Head of caudate nucleus (tissue), 42 donors: ENCODE results near the gene ST6GALNAC4.

ENCODE experiments used
- DNase-seq, 42 donors: peaks; one replicate each; pipeline versions ENCODE4 v3.0.0 to v3.0.0-alpha.2; 2020 to 2021; ENCODE audit warnings: mixed read lengths in 7 of 42
- intact Hi-C: fragments of 100-400 bp; cut with DNase I; formaldehyde crosslinking; loops from one replicate; pipeline ENCODE4 v1.15.0; 2022

Gene ST6GALNAC4

DNA sequence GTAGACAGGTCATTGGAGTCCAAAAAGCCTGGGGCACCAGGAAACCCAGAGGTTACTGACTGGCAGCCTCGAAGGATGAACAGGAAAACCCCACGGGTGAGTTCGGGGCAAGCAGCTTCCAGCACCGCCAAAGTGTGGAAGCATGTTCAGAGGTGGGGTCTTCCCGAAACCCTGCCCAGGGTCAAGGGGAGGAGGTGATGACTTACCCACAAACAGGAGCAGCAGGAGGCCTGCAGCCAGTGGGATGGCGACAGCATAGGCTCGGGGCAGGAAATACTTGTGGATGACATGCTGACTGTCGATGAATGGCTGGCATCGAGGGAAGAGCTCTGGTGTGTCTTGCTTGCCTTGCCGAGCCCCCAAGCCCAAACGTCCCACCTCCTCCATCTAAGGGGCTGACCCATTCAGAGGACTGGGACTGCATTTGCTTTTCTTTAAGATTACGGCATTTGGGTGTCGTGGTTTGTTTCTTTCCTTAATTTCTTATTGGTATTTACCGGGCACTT lies 19.6 kb upstream of the ST6GALNAC4 start:
- intact Hi-C loops: no loop called here

DNA sequence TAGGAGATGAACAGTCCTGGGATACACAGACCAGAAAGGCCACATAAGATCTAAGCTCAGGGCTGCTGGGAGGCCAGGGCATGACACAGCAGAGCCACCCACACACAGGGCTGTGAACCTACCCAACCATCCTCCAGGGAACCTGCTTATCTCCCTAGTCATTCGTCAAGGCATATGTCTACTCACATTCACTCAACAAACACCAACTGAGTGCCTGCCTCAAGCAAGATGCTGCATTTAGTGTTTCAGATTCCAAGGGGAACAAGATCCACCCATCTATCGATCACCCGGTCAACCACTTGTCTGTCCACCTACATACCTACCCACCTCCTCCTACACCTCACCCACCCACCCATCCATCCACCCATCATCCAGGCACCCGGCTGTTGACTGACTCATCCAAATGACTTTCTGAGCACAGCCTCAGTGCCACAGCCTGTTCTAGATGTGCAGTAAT lies 19.0 kb upstream of the ST6GALNAC4 start:
- intact Hi-C loops: no loop called here
- DNase-seq: peak in 23 of 42 donors; percentile 32 to 79 (median 62)

More for the DNA sequence above, 19.6 kb upstream of the ST6GALNAC4 start:
- no peak for DNase-seq

DNA sequence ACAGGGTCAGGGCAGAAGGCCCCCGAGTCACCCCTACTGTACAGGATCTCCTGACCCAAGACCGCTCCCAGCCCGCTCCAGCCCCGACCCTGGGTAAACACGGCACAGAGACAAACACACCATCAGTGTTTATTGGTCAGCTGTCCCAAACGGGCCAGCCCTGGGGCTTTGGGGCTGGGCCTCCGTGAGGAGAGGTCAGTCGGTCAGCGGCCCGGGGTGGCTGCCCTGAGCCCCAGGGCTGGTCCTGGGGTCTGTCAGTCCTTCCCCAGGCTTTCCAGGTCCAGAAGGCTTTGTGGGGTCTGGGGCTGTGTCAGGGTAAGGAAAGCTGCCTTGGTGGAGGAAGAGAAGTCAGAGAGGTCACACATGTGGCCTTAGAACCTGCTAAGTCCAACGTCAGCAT lies 18.1 kb upstream of the ST6GALNAC4 start:
- intact Hi-C loops: no loop called here
- DNase-seq: no peak

DNA sequence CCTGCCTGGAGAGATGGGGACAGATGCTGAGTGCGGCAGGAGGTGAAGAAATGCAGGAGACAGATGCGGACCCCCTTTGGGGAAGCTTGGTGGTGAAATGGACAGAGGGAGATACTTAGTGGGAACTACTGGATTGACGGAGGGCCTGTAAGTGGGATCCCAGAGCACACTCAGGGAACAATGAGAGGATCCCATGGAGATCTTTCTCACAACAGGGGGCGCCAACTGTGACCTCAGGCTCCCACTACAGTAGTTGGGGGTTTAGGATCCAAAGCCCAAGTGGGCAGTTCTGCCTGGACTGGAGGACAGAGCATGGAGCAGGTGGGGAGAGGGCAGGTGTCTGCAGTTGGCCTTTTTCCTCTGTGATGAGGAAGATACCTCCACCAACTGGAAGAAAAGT lies 17.4 kb upstream of the ST6GALNAC4 start:
- DNase-seq: no peak
- intact Hi-C loops: no loop called here

DNA sequence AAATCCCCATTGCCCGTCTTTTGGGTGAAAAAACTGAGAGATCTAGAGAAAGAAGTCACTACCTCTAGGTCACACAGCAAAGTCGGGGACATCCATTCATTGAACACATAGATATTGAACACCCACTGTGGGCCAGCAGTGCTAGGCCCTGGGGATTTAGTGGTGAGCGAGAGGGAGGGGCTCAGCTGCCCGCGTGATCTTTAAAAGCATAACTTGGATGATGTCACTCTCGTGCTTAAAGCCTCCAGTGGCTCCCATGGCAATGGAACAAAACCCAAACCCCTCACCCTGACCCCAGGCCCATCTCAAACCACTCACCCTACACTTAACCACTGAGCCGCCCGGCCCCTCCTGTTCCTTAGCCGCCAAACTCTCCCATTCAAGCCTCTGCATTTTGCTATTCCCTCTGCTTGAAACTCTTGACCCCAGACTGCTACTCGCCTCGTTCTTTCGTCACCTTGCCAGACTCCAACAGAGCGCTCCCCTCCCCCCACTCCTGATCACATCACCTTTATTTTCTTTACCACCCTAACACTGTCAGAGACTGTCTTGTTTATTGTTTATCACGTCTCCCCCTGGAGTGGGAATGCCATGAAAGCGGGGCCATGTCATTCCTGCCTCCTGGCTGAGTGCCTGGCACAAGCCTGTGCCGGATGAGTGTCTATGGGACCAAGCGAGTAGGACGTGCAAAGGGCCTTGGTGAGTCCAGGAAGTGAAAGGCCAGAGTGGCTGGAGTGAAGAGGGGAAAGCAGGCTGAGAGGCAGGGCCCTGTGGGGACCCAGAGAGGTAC lies 14.4 kb upstream of the ST6GALNAC4 start:
- peak in 2 of 42 donors; percentile 16 to 46 for DNase-seq

DNA sequence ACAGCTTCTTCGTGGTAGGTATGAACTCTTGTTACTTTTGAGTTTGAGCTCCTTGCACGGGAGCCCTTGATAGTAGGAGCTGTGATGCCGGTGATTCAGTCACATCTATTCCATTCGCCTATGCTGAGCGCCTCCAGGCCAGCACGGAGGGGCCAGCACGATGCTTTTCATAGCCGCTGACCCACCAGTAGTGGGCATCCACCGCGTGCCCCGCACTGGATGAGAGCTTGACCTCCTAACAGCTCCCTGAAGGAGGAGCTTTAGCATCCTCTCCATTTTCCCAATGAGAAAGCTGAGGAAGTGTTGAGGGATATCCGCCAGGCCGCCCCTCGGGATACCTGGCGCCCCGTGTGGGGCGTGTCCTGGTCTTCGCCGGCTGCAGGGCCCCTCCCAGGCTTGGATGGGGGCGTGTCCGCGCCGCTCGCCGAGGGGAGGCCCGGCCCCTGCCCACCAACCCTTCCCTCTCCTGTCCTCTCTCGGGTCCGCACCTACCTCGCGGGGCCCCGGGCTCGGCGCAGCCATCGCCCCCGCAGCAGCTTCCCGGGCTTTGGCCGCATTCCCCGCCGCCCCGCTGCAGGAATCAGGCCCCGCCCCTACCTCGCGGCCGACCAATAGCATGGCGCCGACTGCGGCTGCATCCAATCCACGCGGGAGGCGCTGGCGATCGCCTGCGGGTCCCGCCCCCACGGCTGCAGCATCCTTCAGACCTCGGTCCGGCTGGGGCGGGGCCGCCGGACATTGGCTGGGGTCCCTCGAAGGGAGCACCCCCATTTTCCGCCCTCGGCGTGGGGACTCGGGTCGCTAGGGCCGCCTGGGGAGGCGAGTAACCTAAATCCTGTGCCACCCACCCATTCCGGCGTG lies 13.6 kb upstream of the ST6GALNAC4 start, which contains the start of gene PIP5KL1:
Gene PIP5KL1 (minus strand): TSS at position 547 of the 861 bp plus-strand sequence. CDS start 25 bp downstream, at position 522.
- intact Hi-C loops: no loop called here
- peak; percentile 74 to 95 (median 90) for DNase-seq

More for the DNA sequence above, 14.4 kb upstream of the ST6GALNAC4 start:
- intact Hi-C loops: no loop called here

DNA sequence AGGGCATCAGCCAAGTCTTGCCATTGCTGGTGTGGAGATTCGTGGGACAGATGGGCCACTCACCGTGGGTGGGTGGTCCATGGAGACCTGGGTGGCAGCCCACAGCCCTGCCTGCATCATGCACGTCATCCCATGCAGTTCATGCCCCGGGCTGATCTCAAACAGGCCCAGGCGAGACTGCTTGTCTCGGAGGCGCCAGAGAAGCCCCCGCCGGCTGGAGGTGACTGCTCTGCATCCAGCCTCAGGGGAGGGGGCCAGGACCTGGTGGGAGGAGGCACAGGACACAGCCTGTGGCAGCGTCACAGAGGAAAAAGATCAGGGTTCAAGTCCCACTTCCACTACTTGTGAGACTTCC lies 12.8 kb upstream of the ST6GALNAC4 start:
- intact Hi-C loops: loop anchor here (10.0 kb wide), 1 partner anchor 425 kb away; no protein-coding TSS in a partner anchor
- no peak for DNase-seq

DNA sequence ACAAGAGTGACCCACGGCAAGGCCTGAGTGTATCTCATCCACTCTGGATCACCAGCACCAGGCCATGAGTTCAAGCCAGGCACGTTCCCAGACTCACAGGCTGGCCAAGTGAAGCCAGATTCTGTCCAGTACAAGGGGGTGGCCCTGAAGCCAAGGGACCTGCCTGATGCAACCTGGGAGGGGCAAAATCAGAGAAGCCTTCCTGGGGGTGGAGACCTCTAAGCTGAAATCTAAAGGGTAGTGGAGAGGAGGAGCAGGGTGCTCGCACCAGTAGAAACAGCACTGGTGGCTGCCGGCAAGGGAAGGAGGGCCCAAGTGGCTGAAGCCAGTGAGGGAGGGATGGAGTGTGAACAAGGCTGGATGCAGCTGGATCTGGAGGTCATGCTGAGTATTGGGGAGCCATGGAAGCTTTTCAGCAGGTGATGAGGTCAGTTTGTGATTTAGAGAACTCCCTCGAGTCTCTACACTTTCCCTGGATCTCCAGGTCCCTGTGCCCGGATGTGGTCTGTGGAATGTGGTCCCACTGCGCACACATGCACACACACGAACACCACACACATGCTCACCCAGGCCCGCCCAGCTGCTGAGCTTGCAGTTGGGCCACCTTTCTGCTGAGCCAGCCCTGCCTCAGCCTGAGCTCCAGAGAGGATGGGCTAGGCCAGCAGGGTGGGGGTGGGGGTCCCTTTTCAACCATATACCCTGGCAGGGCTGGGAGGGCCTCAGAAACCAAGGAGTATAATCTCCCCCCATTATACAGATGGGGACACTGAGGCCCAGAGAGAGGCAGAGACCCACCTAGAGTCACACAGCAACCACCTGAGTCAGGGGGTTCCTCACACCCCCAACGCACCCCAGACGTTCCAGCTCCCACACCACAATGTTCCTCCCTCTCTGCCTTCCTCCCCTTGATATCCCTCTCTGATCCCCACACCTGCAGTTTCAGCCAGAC lies 12.1 kb upstream of the ST6GALNAC4 start:
- intact Hi-C loops: loop anchor here (10.0 kb wide), 1 partner anchor 424 kb away; no protein-coding TSS in a partner anchor
- DNase-seq: no peak

DNA sequence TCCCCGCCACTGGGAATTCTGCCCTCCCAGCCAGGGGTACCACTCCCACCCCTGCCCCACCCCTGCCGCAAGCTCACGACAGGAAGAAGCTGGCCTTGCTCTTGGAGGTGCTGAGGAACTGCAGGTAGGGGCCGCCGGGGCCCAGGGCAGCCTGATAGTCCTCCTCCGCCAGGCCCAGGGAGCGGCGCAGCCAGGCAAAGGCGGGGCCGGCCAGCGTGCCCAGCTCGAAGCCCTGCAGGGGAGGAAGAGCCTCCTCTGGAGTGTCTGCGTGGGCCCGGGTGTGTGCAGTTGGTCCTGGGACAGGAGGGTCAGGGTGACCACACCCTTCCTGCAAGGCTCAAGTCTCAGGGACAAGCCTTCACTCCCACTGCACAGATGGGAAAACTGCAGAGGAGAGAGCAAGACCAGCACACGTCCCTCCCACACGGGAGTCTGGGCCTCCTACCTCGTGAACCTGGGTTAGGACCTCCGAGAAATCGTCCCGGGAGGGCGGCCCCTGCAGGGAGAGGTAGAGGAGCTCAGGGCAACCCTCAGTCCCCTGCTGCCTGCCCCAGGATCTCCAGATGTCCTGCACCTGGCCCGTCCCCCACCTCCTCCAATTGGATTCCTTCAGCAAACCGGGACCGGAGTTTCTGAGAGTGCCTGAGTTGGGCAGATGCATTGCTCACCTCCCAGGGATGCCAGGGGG lies 11.3 kb upstream of the ST6GALNAC4 start:
- DNase-seq: no peak
- intact Hi-C loops: loop anchor here (10.0 kb wide), 1 partner anchor 423 kb away; no protein-coding TSS in a partner anchor

DNA sequence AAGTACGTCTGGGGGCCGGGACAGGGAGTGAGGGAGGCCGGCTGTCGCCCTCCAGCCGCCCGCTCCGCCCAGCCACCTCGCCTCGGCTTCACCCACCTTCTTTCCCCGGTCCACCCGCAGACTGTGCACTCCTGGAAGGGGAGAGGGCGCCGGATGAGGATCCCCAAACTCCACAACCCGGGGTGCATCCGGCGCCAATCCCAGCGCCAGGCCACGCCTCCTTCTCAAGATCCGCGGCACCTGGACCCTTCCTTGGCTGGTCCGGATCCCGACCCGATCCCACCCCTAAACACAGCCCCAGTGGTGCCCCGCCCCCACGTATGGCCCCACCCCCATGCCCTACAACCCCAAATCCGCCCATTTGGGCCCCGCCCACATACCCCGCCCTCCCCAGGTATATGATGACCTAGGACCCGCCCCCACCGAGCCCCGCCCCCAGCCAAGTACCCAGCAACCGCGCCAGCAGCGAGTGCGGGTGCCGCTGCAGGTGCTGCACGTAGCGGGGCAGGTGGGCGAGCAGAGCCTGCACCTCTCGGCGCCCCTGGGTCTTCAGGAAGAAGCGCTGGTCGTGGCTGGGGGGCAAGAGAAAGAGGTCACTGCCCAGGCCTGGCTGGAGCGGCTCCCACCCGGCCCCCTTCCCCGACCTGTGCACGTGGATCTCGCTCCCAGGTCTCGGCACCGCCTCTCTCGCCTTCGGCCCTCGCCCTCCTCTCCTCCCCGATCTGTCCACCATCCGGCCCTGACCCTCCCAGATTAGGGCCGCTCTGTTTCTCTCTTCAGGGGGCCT lies 10.6 kb upstream of the ST6GALNAC4 start:
- DNase-seq: no peak
- intact Hi-C loops: loop anchor here (10.0 kb wide), 1 partner anchor 423 kb away; no protein-coding TSS in a partner anchor

DNA sequence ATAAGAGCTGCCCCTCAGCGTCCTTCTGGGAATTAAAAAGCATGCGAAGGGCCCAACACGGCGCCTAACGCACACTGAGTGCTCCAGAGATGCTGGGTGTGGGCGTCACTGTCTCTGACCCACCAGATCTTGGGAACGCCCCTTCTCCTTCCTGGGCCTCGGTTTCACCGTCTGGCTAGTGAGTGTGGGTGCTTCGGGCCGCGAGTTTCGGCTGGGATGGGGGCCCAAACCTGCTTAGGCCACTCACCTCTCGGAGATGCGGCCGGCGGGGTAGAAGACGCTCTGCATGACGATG lies 10.0 kb upstream of the ST6GALNAC4 start:
- DNase-seq: no peak
- intact Hi-C loops: loop anchor here (10.0 kb wide), 1 partner anchor 422 kb away; no protein-coding TSS in a partner anchor

DNA sequence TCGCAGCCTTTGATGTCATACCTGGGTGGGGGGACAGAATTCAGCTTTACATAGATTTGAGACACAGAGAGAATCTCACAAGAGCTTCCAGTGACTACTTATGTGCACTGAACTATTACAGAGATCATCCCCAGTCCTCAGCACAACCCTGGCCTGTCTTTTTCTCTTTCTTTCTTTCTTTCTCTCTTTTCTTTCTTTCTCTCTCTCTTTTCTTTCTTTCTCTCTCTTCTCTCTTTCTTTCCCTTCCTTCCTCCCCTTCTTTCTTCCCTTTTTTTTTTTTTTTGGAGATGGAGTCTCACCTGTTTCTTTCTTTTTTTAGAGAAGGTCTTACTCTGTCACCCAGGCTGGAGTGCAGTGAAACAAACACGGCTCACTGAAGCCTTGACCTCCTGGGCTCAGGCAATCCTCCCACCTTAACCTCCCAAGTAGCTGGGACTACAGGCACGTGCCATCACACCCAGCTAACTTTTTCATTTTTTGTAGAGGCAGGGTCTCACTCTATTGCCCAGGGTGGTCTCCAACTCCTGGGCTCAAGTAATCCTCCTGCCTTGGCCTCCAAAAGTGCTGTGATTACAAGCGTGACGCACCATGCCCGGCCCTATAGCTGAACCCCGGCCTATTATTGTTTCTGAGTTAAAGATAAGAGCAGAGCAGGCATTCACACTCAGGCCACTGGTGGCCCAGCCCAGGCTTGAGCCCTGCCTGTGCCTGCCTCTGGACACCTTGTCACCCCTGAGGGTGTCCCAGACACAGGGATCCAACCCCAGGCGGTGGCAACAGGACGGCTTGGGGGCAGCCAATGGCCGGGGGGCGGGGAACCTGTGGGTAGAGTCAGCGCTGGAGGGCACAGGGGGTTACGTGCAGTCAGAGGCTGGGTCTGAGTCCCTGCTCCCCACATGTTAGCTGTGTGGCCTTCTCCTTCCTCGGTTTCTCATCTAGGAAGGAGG lies 9.4 kb upstream of the ST6GALNAC4 start:
- intact Hi-C loops: loop anchor here (10.0 kb wide), 1 partner anchor 421 kb away; no protein-coding TSS in a partner anchor
- no peak for DNase-seq

DNA sequence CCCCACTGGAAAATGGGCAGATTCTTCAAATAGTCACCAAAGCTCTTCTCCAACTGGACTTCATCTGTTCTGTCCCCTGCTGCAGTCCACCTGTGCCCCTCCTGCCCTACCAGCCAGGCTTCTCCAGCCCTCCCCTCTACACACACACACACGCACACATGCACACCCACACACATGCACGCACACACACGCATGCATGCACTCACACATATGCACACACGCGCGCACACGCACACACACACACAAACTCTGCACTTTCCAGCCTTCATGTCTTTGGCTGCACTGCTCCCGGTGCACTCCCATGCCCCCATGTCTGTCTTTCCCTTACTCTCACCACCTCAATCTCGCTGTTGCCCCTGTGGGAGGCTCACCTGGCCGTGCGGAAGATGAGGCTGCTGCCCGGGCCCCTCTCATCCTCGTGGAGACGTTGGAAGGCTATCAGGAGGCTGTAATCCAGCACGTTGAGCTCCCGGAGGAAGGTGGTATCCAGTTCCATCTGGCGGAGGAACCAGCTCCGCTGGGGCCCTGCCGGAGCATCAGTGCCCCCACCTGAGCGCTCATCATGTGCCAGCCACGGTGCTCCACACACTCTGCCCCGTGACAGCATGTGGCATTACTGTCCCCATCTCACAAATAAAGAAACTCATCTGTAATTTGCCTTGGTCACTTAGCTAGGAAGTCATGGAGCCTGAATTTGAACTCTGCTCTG lies 8.0 kb upstream of the ST6GALNAC4 start:
- DNase-seq: no peak
- intact Hi-C loops: loop anchor here (10.0 kb wide), 1 partner anchor 420 kb away; no protein-coding TSS in a partner anchor

DNA sequence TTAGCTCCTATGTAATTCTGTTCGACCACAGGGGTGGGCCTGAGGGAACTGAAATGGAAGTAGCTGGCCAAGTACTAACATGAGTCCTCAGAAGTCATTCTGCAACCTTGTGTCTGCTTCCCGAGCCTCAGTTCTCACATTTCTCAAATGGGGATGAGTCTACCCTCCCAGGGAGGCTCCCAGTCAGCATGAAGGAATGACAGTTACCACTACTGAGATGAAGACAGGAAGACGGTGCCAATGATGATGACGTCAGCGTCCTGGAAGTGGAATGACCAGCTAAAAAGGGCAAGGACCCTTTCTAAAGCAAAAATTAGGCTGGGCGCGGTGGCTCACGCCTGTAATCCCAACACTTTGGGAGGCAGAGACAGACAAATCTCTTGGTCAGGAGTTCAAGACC lies 6.9 kb upstream of the ST6GALNAC4 start:
- intact Hi-C loops: loop anchor here (10.0 kb wide), 1 partner anchor 419 kb away; no protein-coding TSS in a partner anchor
- DNase-seq: no peak

DNA sequence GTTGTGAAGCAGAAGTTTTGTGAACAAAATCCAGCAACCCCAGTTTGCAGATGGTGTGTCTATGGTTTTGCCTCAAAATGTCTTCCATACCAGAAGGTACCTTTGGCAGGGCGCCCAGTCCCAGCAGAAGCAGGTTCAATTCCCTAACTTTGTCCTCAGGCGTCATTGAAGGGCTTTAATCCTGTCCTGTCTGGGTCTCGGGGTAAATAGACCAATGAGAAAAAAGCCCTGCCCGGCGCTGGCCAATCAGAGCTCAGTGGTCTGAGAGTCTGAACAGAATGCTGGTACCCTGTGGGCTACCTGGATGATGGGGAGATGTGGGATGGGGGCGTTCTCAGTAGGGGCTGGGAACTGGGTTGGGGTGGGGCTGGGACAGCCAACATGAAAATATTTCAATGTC lies 6.2 kb upstream of the ST6GALNAC4 start:
- intact Hi-C loops: loop anchor here (10.0 kb wide), 1 partner anchor 418 kb away; no protein-coding TSS in a partner anchor
- DNase-seq: no peak
